ENCODE data around the gene GDPD2.

Gene GDPD2

GRCh38 chrX:70476166-70476933, 53.2 kb downstream of the GDPD2 start:
- no peak for DNase-seq

DNA sequence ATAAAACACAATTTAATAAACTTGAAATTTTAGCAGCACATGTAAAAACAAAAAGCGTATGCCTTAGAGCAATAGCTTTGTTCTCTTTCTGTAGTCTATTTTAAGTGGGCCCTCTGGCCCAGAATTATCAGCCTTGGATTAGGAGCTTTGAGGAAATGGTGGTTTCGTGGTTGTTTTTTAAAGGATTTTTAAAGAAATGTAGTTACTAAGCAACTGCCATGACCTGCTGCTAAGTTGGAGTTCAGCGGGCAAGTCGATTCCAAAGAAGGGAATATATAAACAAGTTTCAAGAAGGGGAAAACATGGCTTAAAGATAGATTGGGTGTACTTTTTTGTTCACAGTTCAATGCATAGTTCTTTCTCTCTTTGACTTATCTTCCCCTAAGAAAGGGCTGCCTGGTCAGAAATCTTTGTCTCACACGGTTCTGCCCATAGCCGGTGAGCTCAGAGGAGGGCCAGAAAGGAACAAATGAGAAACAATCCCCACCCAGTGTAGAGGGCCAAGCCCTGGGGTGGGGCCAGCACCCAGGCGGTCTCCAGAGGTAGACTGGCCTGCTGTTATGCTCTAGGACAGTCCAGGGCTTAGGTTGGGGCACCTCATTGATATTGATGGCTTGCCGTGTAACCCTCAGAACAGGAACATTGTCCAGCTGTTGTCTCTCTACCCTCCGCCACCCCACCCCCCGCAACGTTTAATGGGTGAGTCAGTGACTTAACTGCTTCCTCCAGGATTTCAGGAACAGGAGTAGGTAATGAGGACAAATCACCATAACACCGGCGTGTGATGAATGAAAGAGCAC, 54.0 kb downstream of the GDPD2 start:
- ATAC-seq (no peak), DNase-seq (no peak)

More at GRCh38 chrX:70476166-70476933, 53.2 kb downstream of the GDPD2 start:
- ATAC-seq = no peak

DNA sequence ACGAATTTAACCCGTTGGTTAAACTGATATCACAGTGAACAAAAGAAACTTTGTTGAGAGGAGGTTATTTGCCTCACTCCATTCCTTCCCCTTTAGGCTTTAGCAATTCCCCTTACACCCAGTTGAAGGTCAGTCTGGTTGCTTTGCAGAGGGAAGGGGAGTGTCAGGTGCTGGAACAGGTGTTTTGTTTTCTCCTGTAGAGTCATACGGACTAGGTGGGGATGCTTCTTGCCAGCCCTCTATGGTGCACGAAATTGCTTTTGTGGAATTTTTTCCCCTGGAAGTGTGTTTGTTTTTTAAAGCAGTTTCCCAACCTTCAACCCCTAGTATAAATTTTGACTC, 54.6 kb downstream of the GDPD2 start:
- ATAC-seq (no peak), DNase-seq (no peak)

DNA sequence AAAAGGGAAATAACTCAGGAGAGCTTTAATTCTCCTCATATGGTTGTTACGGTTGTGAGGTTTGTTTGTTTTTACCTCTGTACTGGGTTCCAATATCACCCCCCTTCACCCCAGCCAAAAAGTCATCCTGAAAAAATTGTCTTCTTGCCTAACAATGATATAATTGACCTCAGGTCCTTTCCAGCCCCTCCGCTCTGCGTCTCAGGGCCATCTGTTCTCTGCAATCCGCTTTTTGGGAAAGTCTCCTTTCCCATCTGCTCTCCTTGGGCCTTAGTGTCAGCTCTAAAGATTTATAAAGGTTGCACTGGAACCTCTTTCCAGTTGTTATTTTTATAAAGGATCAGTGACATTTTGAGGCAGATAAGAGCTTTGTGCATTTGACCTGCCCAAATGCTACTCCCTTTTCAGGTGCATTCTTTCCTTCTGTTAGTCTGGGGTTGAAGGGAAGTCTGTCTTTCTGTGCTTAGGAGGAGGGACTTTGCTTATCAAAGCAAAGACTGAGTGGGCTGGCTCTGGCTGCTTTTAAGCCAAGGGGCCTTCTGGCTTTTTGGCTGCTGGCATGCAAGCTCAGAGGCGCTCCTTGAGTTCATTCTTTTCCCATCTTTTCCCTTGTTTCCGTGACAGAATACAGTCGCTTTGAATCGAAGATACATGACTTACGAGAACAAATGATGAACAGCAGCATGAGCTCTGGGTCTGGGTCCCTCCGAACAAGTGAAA, 55.6 kb downstream of the GDPD2 start:
- no peak for ATAC-seq
- no peak for DNase-seq

GRCh38 chrX:70479247-70479921, 56.3 kb downstream of the GDPD2 start:
- ATAC-seq (no peak), DNase-seq (no peak)

GRCh38 chrX:70479922-70480659, 57.0 kb downstream of the GDPD2 start:
- no peak for DNase-seq
- ATAC-seq = no peak

DNA sequence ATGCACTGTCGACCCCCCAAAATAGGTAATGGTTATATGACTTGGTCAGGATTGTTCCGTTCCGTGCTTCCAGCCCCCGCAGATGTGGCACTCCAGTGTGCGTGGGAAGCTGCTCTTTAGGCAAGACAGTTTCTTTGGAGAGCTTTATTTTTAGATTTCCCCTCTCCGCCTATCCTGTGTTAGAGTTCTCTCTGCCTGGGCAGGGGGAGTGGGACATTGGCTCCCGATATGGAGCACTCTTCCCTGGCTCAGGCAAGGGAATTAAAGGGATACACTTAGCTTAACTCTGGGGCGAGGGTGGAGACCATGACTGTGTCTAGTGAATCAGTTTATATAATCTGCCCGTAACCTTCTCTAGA, 57.5 kb downstream of the GDPD2 start:
- no peak for DNase-seq
- ATAC-seq = no peak

DNA sequence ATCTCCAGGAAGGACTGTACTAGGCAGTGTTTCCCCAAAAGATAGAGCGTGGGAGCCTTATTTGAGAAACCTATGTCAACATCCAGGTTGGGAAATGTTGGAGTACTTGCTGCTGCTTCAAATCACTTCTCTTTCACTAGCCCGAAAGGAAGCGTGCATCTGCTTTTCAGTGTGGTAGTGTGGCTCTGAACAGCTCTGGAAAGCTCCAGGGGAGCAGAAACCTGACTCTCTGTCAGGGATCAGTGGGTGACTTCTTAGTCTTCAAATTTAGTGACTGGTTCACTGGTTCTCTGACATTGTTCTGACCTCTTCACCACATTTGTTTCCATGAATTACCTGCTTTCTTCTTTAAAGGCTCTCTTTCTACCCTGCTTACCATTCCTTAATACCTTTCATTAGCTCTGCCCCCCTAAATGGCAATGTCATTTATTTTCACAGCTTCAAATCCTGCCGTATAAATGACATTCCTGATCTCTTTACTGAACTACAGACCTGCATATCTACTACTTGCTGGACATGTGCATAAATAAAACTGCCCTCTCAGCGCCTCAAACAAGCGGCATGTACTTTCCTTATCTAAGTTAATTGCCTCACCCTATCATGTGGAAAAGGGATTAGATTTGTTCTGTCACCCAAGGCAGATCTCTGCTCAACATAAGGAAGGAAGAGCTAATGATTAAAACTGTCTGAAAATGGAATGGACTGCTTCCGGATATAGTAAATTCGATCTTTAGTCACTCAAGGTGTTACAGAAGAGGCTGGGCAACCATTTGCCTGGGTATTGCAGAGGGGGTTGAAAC, 58.6 kb downstream of the GDPD2 start:
- DNase-seq (no peak), ATAC-seq (no peak)

DNA sequence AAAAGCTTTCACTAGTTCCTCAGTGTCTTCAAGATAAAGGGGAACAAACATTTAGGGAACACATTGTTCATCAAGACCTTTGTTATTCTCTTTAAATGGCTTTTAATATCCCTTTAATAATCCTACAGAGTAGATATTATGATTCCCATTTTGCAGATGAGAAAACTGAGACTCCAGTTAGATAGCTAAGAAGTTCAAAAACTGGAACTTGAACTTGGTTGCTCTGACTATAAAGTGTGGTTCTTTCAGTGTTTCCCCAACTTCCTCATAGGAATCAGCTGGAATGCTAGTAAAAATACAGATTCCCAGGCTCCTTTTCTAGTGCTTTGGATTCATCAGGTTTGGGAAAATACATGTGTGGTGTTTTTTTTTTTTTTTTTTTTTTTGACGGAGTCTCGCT, 59.2 kb downstream of the GDPD2 start:
- ATAC-seq (no peak), DNase-seq (no peak)
